DMS53 treated with DMSO at 0.1 percent for 48 hours (cell line): ENCODE results near the gene PLAC8L1.
"Not testable (repeated sequence)": the region's sequence is repeated elsewhere in the genome, so short reads cannot be mapped to it uniquely, and the experiment has no call there.

ENCODE experiments used
- DNase-seq: peaks from one replicate; lab custom pipeline; 2025; ENCODE audit not compliant: unreplicated experiment; lab: John Stamatoyannopoulos, UW

Gene PLAC8L1

DNA sequence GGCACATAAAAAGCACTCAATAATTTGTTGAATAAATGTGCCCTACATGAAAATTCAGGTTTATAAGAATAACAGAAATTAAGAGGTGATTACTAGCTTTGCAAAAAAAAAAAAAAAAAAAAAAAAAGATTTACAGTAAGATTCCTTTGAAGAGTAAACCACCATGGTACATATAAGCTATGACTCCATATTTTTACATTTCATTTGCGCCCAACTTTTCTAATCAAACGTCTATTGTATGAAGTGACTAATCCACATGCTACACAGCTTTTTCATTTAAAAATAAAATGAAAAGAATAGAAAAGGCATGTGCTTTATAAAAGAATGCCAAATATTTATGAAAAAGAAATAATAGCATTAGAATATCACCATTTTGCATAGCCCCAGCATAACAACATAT is at the start of gene PLAC8L1:
Gene PLAC8L1 (minus strand): TSS at position 101 of the 400 bp plus-strand sequence. CDS start 1,266 bp downstream, outside the sequence.
- DNase-seq: no peak

GRCh38 chr5:146151970-146152369 is 46.6 kb upstream of the PLAC8L1 start:
- no peak for DNase-seq

GRCh38 chr5:146137967-146138403 is 32.6 kb upstream of the PLAC8L1 start:
- DNase-seq: no peak

GRCh38 chr5:146130440-146131045 is 25.2 kb upstream of the PLAC8L1 start:
- no peak for DNase-seq

DNA sequence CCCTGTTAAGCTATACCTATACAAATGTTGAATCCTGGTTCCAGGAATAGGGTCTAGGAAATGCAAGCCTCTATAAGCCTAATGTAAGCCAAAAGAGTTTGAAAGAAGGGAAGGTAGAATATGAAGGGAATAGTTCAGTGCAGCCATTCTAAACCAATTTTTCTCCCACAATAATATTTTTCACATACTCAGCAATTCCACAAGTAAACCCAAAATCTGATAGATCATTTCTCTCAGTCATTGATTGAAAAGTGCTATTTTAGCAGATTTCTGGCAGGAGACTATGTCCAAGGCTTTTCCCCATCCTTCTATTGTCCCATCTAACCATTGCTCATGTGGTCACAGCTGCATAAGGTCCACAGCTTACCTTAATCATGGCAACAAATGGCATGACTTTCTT is 20.7 kb upstream of the PLAC8L1 start:
- DNase-seq: no peak

GRCh38 chr5:146124580-146124979 is 19.2 kb upstream of the PLAC8L1 start:
- DNase-seq: no peak

GRCh38 chr5:146121451-146121850 is 16.1 kb upstream of the PLAC8L1 start:
- not testable (repeated sequence) for DNase-seq

GRCh38 chr5:146118322-146118721 is 12.9 kb upstream of the PLAC8L1 start:
- DNase-seq: no peak

GRCh38 chr5:146117216-146117615 is 11.8 kb upstream of the PLAC8L1 start:
- not testable (repeated sequence) for DNase-seq

DNA sequence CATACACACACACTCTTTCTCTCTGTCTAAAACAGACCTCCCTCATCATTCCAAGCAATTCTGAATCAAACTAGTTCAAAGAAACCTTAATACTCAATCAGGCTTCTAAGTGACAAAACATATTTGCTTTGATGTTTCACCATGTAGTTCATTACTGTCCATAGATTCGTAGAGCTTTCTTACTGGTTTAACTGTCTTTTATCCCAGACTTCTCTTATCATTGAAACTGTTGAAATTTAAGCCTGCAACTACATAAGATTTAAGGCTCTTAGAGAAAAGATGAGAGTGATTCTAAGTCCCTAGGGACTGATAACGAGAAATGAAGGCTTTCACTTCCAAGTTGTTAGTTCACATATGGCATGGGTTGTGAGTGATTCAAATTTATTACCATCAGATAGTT is 11.0 kb upstream of the PLAC8L1 start:
- DNase-seq: no peak

GRCh38 chr5:146112476-146112875 is 7.1 kb upstream of the PLAC8L1 start:
- no peak for DNase-seq

DNA sequence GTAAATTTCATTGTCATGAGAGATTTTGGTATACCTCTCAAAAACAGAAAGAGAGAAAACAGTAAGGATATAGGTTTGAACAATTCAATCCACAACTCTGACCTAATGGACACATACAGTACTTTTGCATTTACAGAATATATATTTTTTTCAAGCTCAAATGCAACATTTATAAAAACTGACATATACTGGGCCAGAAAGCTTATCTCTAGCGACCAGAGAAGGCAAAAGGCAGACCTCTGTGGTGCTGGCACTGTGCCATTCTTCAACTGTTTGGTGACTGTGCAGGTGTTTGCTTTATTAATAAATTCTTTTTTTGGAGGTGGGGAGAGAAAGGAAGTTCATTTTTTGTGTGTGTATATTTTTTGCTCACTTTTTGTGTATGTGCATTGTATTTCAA is 6.0 kb upstream of the PLAC8L1 start:
- no peak for DNase-seq

DNA sequence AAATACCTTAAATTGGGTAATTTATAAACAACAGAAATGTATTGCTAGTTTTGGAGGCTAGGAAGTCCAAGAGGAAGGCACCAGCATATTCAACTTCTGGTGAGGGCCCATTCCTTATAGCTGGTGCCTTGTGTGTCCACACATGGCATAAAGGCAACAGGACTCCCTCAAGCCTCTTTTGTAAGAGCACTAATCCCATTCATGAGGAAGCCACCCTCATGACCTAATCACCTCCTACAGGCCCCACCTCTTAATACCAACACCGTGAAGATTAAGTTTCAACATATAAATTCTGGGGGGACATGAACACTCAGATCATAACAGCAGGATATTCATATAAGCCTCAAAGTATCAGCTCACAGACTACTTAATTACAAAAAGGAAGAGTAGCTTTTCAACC is 4.0 kb upstream of the PLAC8L1 start:
- DNase-seq: no peak

DNA sequence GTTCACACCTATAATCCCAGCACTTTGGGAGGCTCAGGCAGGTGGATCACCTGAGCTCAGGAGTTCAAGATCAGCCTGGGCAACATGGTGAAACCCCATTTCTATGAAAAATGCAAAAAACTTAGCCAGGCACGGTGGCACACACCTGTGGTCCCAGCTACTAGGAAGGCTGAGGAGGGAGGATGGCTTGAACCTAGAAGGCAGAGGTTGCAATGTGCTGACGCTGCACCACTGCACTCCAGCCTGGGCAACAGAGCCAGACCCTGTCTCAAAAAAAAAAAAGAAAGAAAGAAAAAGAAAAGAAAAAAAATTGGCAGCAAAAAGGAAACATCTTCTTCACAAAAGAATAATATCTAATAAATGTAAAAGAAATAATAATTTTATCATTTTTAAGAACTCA is 3.5 kb upstream of the PLAC8L1 start:
- not testable (repeated sequence) for DNase-seq

GRCh38 chr5:146107901-146108300 is 2.5 kb upstream of the PLAC8L1 start:
- no peak for DNase-seq

DNA sequence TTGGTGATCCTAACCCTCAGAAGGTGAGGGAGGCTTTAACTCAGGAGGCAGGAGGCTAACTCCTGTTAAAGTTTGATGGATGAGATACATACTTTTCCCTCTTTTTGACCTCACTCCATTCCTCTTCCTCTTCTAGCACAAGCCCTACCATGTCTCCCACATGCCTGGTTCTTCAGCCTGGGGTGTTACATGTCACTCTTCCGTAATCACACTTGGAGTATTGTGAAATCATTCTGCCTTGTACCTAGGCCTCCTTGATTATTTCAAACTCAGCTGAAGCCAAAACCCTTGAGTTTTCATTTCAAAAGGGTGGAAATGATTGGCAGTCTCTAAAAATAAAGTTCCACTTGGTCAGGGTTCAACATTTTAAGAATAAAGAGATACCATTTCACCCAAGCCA is 1.8 kb downstream of the PLAC8L1 start:
- no peak for DNase-seq

- no peak for DNase-seq
Observed at GRCh38 chr5:146101646-146102045, 3.7 kb downstream of the PLAC8L1 start.

- DNase-seq: no peak
Observed at GRCh38 chr5:146098047-146098446, 7.3 kb downstream of the PLAC8L1 start.

DNA sequence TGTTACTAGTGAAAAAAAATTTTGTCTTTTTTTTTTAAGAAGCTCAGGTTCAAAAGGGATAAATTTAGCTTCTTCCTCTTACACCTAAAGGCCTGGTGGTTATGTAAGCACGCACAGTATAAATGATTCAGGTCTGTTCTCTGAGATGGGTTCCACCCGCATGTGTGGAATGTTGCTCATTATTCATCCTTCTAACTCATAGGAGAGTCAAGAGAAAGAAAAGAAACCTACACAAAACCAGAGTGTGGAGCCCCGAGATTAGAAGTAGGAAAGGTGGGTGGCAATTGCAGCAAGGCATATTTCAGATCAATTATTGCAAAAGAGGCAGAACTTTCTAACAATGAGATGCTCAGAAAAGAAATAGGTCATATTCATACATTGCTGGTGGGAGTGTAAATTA is 13.5 kb downstream of the PLAC8L1 start:
- no peak for DNase-seq

DNA sequence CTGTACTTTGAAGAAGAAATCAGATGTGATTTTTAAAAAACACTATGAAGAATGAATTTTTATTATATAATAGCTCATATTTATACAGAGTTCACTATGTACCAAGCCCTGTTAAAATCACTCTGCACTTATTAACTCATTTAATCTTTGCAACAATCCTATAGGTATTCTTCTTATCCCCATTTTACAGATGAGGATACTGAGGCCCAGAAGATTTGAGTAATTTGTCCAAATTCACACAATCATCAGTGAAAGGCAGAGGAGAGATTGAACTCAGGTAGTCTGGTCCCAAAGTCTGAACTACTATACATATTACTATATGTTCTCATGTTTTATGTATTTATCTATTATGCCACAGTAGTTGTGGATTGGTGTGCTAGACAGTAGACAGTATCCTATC is 16.1 kb downstream of the PLAC8L1 start:
- no peak for DNase-seq

GRCh38 chr5:146088098-146088497 is 17.3 kb downstream of the PLAC8L1 start:
- DNase-seq: no peak

GRCh38 chr5:146084376-146084775 is 21.0 kb downstream of the PLAC8L1 start:
- DNase-seq: no peak

DNA sequence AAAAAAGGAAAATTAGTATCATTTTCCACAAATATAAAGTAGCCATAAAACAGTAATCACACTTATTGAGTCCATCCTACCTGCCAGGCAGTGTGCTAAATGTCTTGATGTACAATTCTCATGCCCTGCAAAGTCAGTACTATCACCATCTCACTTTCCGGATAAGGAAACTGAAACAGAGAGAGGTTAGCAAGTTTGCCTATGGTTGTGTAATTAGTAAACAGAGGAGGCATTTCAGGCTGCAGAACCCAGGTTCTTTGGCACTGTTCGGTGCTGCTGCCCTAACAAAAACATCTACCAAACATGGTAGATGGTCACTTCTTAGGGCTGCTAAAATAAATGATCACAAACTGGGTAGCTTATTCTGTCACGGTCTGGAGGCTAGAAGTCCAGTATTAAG is 22.6 kb downstream of the PLAC8L1 start:
- DNase-seq: no peak
